Measurements from ENCODE around the gene UMAD1. TPM values are rescaled to one million over a fixed set of nuclear protein-coding genes. Genes with fewer than 3 reads are reported as not detected.

The UMAD1 gene
- total and polyA plus RNA-seq, 2 of the 13 experiments (the other 11 are each of a cell fraction or from before 2014, with no cell fraction given), result 16.8 to 17.6 TPM

- TF ChIP-seq HNF1A (IDR thresholded peaks at IDR 0.05; ENCODE audit: low read depth) (no peak), HNF1A (CRISPR knock-in tag; IDR thresholded peaks at IDR 0.05; ENCODE audit: borderline replicate concordance) (no peak), ZNF577 (CRISPR knock-in tag; IDR thresholded peaks at IDR 0.05; ENCODE audit: borderline replicate concordance, low read depth) (no peak), STAT5B (CRISPR knock-in tag; IDR thresholded peaks at IDR 0.05) (no peak), PRDM15 (CRISPR knock-in tag; IDR thresholded peaks at IDR 0.05) (no peak), ZNF138 (CRISPR knock-in tag; IDR thresholded peaks at IDR 0.05; ENCODE audit: low read depth) (no peak), SP140L (CRISPR knock-in tag; IDR thresholded peaks at IDR 0.05; ENCODE audit: borderline replicate concordance) (no peak), HNF4G (IDR thresholded peaks at IDR 0.05; ENCODE audit: borderline replicate concordance, low read depth, low read length) (no peak), HNF4G (CRISPR knock-in tag; IDR thresholded peaks at IDR 0.05; ENCODE audit: borderline replicate concordance, low read depth) (no peak), YEATS2 (CRISPR knock-in tag; IDR thresholded peaks at IDR 0.05; ENCODE audit: borderline replicate concordance) (no peak)
- TF ChIP-seq, protein P1, sequence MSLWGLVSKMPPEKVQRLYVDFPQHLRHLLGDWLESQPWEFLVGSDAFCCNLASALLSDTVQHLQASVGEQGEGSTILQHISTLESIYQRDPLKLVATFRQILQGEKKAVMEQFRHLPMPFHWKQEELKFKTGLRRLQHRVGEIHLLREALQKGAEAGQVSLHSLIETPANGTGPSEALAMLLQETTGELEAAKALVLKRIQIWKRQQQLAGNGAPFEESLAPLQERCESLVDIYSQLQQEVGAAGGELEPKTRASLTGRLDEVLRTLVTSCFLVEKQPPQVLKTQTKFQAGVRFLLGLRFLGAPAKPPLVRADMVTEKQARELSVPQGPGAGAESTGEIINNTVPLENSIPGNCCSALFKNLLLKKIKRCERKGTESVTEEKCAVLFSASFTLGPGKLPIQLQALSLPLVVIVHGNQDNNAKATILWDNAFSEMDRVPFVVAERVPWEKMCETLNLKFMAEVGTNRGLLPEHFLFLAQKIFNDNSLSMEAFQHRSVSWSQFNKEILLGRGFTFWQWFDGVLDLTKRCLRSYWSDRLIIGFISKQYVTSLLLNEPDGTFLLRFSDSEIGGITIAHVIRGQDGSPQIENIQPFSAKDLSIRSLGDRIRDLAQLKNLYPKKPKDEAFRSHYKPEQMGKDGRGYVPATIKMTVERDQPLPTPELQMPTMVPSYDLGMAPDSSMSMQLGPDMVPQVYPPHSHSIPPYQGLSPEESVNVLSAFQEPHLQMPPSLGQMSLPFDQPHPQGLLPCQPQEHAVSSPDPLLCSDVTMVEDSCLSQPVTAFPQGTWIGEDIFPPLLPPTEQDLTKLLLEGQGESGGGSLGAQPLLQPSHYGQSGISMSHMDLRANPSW (CRISPR knock-in tag; IDR thresholded peaks at IDR 0.05; ENCODE audit: borderline replicate concordance), result no peak
These were observed 200.5 kb downstream of the UMAD1 start (continued) for GRCh38 chr7:7841027-7841426.
